Endothelial cell of umbilical vein (primary cell): ENCODE results near the gene MCM7. TPM values are rescaled to one million over a fixed set of nuclear protein-coding genes. Genes with fewer than 3 reads are reported as not detected.

Source experiments
- BruUV-seq: library from RNA; stranded (reverse); fragments of 400-500 nt; replicated peaks from 2 replicates; lab custom pipeline; 2021; lab: Mats Ljungman, UMichigan
- CTCF ChIA-PET: fragments of 300-600, 350-600 bp; sonication (Branson Sonifier 250); formaldehyde crosslinking; loops from one replicate; lab custom pipeline; 2021; ENCODE audit warnings: antibody characterized with exemption, inconsistent platforms; lab: Charles Lee
- POLR2A ChIA-PET: fragments of 300-600, 350-600 bp; sonication (Branson Sonifier 250); formaldehyde crosslinking; loops from one replicate; lab custom pipeline; 2021; ENCODE audit warnings: antibody characterized with exemption, inconsistent platforms; lab: Charles Lee
- DNase-seq: peaks from one replicate; pipeline ENCODE4 v3.0.0-alpha.2; 2011; ENCODE audit warnings: low read depth, low spot score
- FAIRE-seq: peaks from 2 replicates; lab custom pipeline; 2011; peaks lifted over from hg19 to GRCh38; lab: Jason Lieb, UNC
- H2AFZ ChIP-seq: 2 replicates; pipeline ENCODE4 v1.6.0; 2012; ENCODE audit warnings: low read depth, low read length, control low read depth, inconsistent platforms
- H3K27ac ChIP-seq: 2 replicates; pipeline ENCODE4 v1.5.1; 2011; ENCODE audit warnings: low read depth, mild to moderate bottlenecking, control low read depth, low read length, moderate library complexity; ENCODE audit not compliant: insufficient read depth
- H3K27me3 ChIP-seq, 2 experiments: 2 replicates each; pipeline versions ENCODE4 v1.6.0 to v1.6.1; 2011; ENCODE audit warnings: low read length in 2 of 2, mixed read lengths in 1 of 2; ENCODE audit not compliant: control insufficient read depth in 2 of 2, insufficient read depth in 2 of 2
- H3K36me3 ChIP-seq, 2 experiments: 2 replicates in 1 of 2; 3 replicates in 1 of 2; pipeline ENCODE4 v1.5.1; 2011; ENCODE audit warnings: low read length in 2 of 2, mild to moderate bottlenecking in 1 of 2, moderate library complexity in 1 of 2; ENCODE audit not compliant: control insufficient read depth in 2 of 2, insufficient read depth in 2 of 2; ENCODE audit errors: extremely low read depth in 1 of 2
- H3K4me1 ChIP-seq: 3 replicates; pipeline ENCODE4 v1.5.1; 2011; ENCODE audit warnings: mild to moderate bottlenecking, low read length; ENCODE audit not compliant: control insufficient read depth, insufficient read depth; ENCODE audit errors: extremely low read depth
- H3K4me2 ChIP-seq: 2 replicates; pipeline ENCODE4 v1.6.1; 2011; ENCODE audit warnings: low read length, control low read depth, mixed read lengths; ENCODE audit not compliant: insufficient read depth
- H3K4me3 ChIP-seq, 3 experiments: fragments of 200-600 bp in 1 of 3; sonication (generic), shearing (Covaris generic) in 1 of 3; replicated peaks in 1 of 3; 2 replicates each; pipeline ENCODE4 v1.5.1; 2011 to 2016; ENCODE audit warnings: control low read depth in 3 of 3, low read length in 3 of 3, mild to moderate bottlenecking in 2 of 3, inconsistent platforms in 1 of 3, low read depth in 1 of 3, moderate library complexity in 1 of 3; ENCODE audit not compliant: insufficient read depth in 1 of 3
- H3K79me2 ChIP-seq: 2 replicates; pipeline ENCODE4 v1.6.0; 2012; ENCODE audit warnings: low read length, inconsistent platforms; ENCODE audit not compliant: control insufficient read depth, insufficient read depth
- H3K9ac ChIP-seq: replicated peaks from 2 replicates; pipeline ENCODE3; 2011; ENCODE audit warnings: low read length, control low read depth; ENCODE audit not compliant: insufficient read depth; ENCODE audit errors: extremely low read depth
- H3K9me1 ChIP-seq: replicated peaks from 3 replicates; pipeline ENCODE4 v1.6.0; 2011; ENCODE audit warnings: mild to moderate bottlenecking, low read length; ENCODE audit not compliant: control insufficient read depth, insufficient read depth; ENCODE audit errors: extremely low read depth
- H3K9me3 ChIP-seq: replicated peaks from 2 replicates; pipeline ENCODE4 v1.5.1; 2012; ENCODE audit warnings: low read length, inconsistent platforms; ENCODE audit not compliant: control insufficient read depth, insufficient read depth
- H4K20me1 ChIP-seq: replicated peaks from 2 replicates; pipeline ENCODE3; 2011; ENCODE audit warnings: mild to moderate bottlenecking, low read length; ENCODE audit not compliant: control insufficient read depth, insufficient read depth; ENCODE audit errors: extremely low read depth
- CTCF ChIP-seq, 2 donors: IDR thresholded peaks; 1 replicate in 1 of 2; 2 replicates in 1 of 2; pipeline ENCODE4 v1.5.1; 2011; ENCODE audit warnings: low read length in 2 of 2, mild to moderate bottlenecking in 2 of 2, moderate library complexity in 2 of 2, control low read depth in 1 of 2, inconsistent platforms in 1 of 2, low read depth in 1 of 2; ENCODE audit not compliant: insufficient read depth in 1 of 2; ENCODE audit errors: extremely low read depth in 1 of 2
- FOS ChIP-seq: IDR thresholded peaks from 2 replicates; pipeline ENCODE4 v1.6.1; 2011; ENCODE audit warnings: mild to moderate bottlenecking, low read length, moderate library complexity, borderline replicate concordance; ENCODE audit not compliant: insufficient read depth
- MYC ChIP-seq: IDR thresholded peaks from one replicate; pipeline ENCODE4 v1.6.1; 2011; ENCODE audit warnings: mild to moderate bottlenecking, low read depth, low read length
- POLR2A ChIP-seq: IDR thresholded peaks from 2 replicates; pipeline ENCODE4 v1.6.1; 2012; ENCODE audit warnings: low read depth, mild to moderate bottlenecking, control low read depth, low read length
- POLR2AphosphoS5 ChIP-seq: IDR thresholded peaks from 2 replicates; pipeline ENCODE4 v1.6.1; 2012; ENCODE audit warnings: low read depth, mild to moderate bottlenecking, control low read depth, low read length, moderate library complexity; ENCODE audit not compliant: insufficient read depth
- dilution Hi-C: fragments of 300-500 bp; cut with MboI; formaldehyde crosslinking; loops from one replicate; pipeline ENCODE4 v1.15.0; 2019; ENCODE audit warnings: low sequenced_read_pairs; ENCODE audit not compliant: extremely low pct_ligation_motif_present
- intact Hi-C: fragments of 100-400 bp; cut with micrococcal nuclease; formaldehyde crosslinking; loops from one replicate; pipeline ENCODE4 v1.10.0; 2022
- polyA plus RNA-seq, 4 experiments: library from polyadenylated mRNA; depleted of rRNA in 3 of 4; stranded (reverse) in 3 of 4; unstranded in 1 of 4; fragments of >200 nt; gene quantifications; 2 replicates each; pipeline versions ENCODE4 v1.2.1 to v1.2.3, GENCODE V29; 2011 to 2012; ENCODE audit warnings: missing spikeins in 1 of 4
- total RNA-seq: library from RNA; stranded (reverse); gene quantifications from 2 replicates; pipeline ENCODE4 v1.2.3, GENCODE V29; 2021

MCM7 gene
- total and polyA plus RNA-seq, 2 donors (not counting 3 experiments of a cell fraction or from before 2014, with no cell fraction given), result 156 to 187 TPM

- Histone ChIP-seq H3K27me3 (no peaks in the 10 kb centered on the region), H3K4me3 (peak within 1 kb of the TSS; percentile 86 to 96 (median 93)), H2AFZ (peak within 1 kb of the TSS; percentile 96), H3K9me3 (no peaks in the 10 kb centered on the region), H3K36me3 (peaks cover 0 to 2% of the 10 kb centered on the region in 2 experiments), H3K79me2 (no peaks in the 10 kb centered on the region), H3K27ac (peak within 1 kb of the TSS; percentile 94), H3K4me1 (peaks cover 11% of the 10 kb centered on the region), H3K4me2 (peak within 1 kb of the TSS; percentile 89), H3K9ac (peak within 1 kb of the TSS; percentile 99), H3K9me1 (no peaks in the 10 kb centered on the region), H4K20me1 (no peaks in the 10 kb centered on the region)
- DNase-seq (peak; percentile 88), FAIRE-seq (peak; percentile 89)
- dilution Hi-C loops, result no loop called here
- ChIA-PET CTCF (interaction anchor here (0.9 to 2.8 kb wide), 6 partner anchors 26 to 214 kb away, joined by 3 to 13 read pairs (median 5); partner anchors contain the start of genes AP4M1 and MCM7), POLR2A (interaction anchor here (0.7 kb wide), 1 partner anchor 302 kb away, joined by 3 read pairs; the partner anchor contains the start of gene MEPCE)
- intact Hi-C loops, result loop anchor here (2.0 to 5.0 kb wide), 2 partner anchors 40 to 135 kb away; no protein-coding TSS in a partner anchor
- no TSS peak for BruUV-seq
- TF ChIP-seq CTCF (IDR thresholded peaks at IDR 0.05; ENCODE audit: extremely low read depth in 1 of 2, insufficient read depth in 1 of 2, low read depth in 1 of 2, low read length in 2 of 2), result no peak
- no peak for TF ChIP-seq FOS
- TF ChIP-seq POLR2A, result peak; percentile 92
- TF ChIP-seq POLR2AphosphoS5, result peak; percentile 88
- no peak for TF ChIP-seq MYC
Observed at GRCh38 chr7:100126931-100127865, 26.0 kb upstream of the MCM7 start, which contains the start of gene MBLAC1. TSS of gene MBLAC1 (plus strand) at chr7:100126967. CDS start at chr7:100127396, 429 bp downstream.
